MM.1S (cell line): ENCODE measurements around the gene CPLANE1.

Source experiments
- DNase-seq: peaks from one replicate; pipeline ENCODE4 v3.0.0-alpha.2; 2015
- H2AFZ ChIP-seq: fragments of 300-600 bp; sonication (generic); 2 replicates; pipeline ENCODE4 v1.6.0; 2016; ENCODE audit warnings: antibody characterized with exemption, low read length
- H3F3A ChIP-seq: fragments of 300-600 bp; sonication (generic); 2 replicates; pipeline ENCODE4 v1.6.1; 2016; ENCODE audit warnings: mild to moderate bottlenecking, antibody characterized with exemption, low read length, moderate library complexity, mixed read lengths; ENCODE audit not compliant: insufficient read depth
- H3K27ac ChIP-seq: fragments of 300-600 bp; sonication (generic); 2 replicates; pipeline ENCODE4 v1.5.1; 2016; ENCODE audit warnings: mild to moderate bottlenecking, low read length
- H3K27me3 ChIP-seq: fragments of 300-600 bp; sonication (generic); replicated peaks from 2 replicates; pipeline ENCODE4 v1.6.0; 2016; ENCODE audit warnings: low read length; ENCODE audit not compliant: insufficient read depth
- H3K36me3 ChIP-seq: fragments of 300-600 bp; sonication (generic); replicated peaks from 2 replicates; pipeline ENCODE4 v1.6.1; 2016; ENCODE audit warnings: mild to moderate bottlenecking, low read length, mixed read lengths; ENCODE audit not compliant: insufficient read depth
- H3K4me1 ChIP-seq: fragments of 300-600 bp; sonication (generic); 2 replicates; pipeline ENCODE4 v1.6.1; 2016; ENCODE audit warnings: low read length, mixed read lengths
- H3K4me2 ChIP-seq: fragments of 300-600 bp; sonication (generic); 2 replicates; pipeline ENCODE4 v1.6.0; 2016; ENCODE audit warnings: low read depth, low read length
- H3K4me3 ChIP-seq: fragments of 300-600 bp; sonication (generic); 2 replicates; pipeline ENCODE4 v1.5.1; 2016; ENCODE audit warnings: low read length, mixed read lengths
- H3K79me2 ChIP-seq: fragments of 300-600 bp; sonication (generic); 2 replicates; pipeline ENCODE4 v1.6.1; 2016; ENCODE audit warnings: mixed run types, low read length, mixed read lengths
- H3K9ac ChIP-seq: fragments of 300-600 bp; sonication (generic); 2 replicates; pipeline ENCODE4 v1.6.1; 2016; ENCODE audit warnings: low read length, mixed read lengths
- H3K9me2 ChIP-seq: fragments of 300-600 bp; sonication (generic); replicated peaks from 2 replicates; pipeline ENCODE4 v1.6.1; 2016; ENCODE audit warnings: mild to moderate bottlenecking, low read length, mixed read lengths; ENCODE audit not compliant: insufficient read depth
- H3K9me3 ChIP-seq: fragments of 300-600 bp; sonication (generic); replicated peaks from 2 replicates; pipeline ENCODE4 v1.6.1; 2016; ENCODE audit warnings: mild to moderate bottlenecking, low read length, mixed read lengths; ENCODE audit not compliant: insufficient read depth
- H4K20me1 ChIP-seq: fragments of 300-600 bp; sonication (generic); 2 replicates; pipeline ENCODE4 v1.6.1; 2016; ENCODE audit warnings: mild to moderate bottlenecking, low read length, moderate library complexity, mixed read lengths; ENCODE audit not compliant: insufficient read depth
- EZH2 ChIP-seq: fragments of 300-600 bp; sonication (generic); optimal IDR thresholded peaks from 2 replicates; pipeline ENCODE3; 2017; ENCODE audit warnings: low read depth, mild to moderate bottlenecking, antibody characterized with exemption, low read length, mixed read lengths
- EZH2phosphoT487 ChIP-seq: fragments of 300-600 bp; sonication (generic); IDR thresholded peaks from 2 replicates; pipeline ENCODE4 v1.6.1; 2018; ENCODE audit warnings: antibody characterized with exemption, low read length
- TF ChIP-seq, protein P1 (sequence below): fragments of 300-600 bp; sonication (generic); IDR thresholded peaks from 2 replicates; pipeline ENCODE4 v1.5.1; 2016; ENCODE audit warnings: antibody characterized with exemption, low read length, mixed read lengths

Gene CPLANE1

DNA sequence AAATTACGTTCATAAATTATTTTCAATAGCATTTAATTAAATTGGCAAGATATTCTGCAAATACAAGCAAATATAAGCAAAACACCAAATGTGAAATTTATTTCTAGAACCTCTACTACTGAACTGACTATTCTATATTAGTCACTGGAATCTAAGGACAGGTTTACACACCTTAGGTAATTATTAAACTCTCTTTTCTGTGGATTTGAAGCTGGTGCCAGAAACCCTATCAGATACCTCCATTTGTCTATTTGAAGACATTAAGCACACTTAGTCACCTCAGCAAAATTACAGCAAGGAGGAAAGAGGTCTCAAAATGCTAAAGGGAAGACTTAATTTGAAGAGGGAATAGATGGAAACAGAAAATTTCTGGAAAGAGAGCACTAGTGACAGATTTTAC, 83.4 kb downstream of the CPLANE1 start:
- no peaks in the 10 kb centered on the region for H3K9me2 ChIP-seq
- no peaks in the 10 kb centered on the region for H3F3A ChIP-seq
- H3K36me3 ChIP-seq = no peaks in the 10 kb centered on the region
- H3K9ac ChIP-seq = no peak overlapping the region
- TF ChIP-seq EZH2 (no peak), EZH2phosphoT487 (no peak)
- TF ChIP-seq, protein P1, sequence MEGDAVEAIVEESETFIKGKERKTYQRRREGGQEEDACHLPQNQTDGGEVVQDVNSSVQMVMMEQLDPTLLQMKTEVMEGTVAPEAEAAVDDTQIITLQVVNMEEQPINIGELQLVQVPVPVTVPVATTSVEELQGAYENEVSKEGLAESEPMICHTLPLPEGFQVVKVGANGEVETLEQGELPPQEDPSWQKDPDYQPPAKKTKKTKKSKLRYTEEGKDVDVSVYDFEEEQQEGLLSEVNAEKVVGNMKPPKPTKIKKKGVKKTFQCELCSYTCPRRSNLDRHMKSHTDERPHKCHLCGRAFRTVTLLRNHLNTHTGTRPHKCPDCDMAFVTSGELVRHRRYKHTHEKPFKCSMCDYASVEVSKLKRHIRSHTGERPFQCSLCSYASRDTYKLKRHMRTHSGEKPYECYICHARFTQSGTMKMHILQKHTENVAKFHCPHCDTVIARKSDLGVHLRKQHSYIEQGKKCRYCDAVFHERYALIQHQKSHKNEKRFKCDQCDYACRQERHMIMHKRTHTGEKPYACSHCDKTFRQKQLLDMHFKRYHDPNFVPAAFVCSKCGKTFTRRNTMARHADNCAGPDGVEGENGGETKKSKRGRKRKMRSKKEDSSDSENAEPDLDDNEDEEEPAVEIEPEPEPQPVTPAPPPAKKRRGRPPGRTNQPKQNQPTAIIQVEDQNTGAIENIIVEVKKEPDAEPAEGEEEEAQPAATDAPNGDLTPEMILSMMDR = no peak
- no peak for DNase-seq
- H3K4me2 ChIP-seq = no peak overlapping the region
- H3K4me1 ChIP-seq = no peaks in the 10 kb centered on the region
- no peaks in the 10 kb centered on the region for H3K79me2 ChIP-seq
- no peak overlapping the region for H2AFZ ChIP-seq
- no peak overlapping the region for H3K27ac ChIP-seq
- H3K27me3 ChIP-seq = no peaks in the 10 kb centered on the region
- no peaks in the 10 kb centered on the region for H4K20me1 ChIP-seq
- no peak overlapping the region for H3K4me3 ChIP-seq
- no peaks in the 10 kb centered on the region for H3K9me3 ChIP-seq

DNA sequence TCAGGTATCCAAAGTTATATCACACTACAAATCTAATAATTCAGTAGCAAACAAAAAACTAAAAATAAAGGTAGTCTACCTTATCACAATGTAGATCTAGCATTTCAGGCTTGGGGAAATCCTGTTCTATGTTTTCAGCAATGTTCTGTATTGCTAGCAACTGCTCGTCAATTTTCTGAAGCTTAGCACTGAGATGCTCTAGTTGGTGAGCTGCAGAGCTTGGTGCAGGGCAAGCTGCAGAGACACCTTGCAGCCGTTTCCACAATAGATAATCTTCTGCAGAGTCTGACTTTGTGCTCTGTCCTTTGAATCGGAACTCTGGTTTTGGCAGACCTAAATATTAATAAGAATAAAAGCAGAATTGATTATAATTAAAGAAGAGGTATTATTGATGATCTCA, 95.5 kb downstream of the CPLANE1 start:
- TF ChIP-seq, protein P1 = no peak
- TF ChIP-seq EZH2phosphoT487 = no peak
- no peak for TF ChIP-seq EZH2
- H4K20me1 ChIP-seq = no peaks in the 10 kb centered on the region
- H3K9me2 ChIP-seq = no peaks in the 10 kb centered on the region
- H3F3A ChIP-seq = no peaks in the 10 kb centered on the region
- no peak overlapping the region for H3K27ac ChIP-seq
- H3K4me1 ChIP-seq = no peaks in the 10 kb centered on the region
- H3K36me3 ChIP-seq = no peaks in the 10 kb centered on the region
- H3K27me3 ChIP-seq = no peaks in the 10 kb centered on the region
- H3K9me3 ChIP-seq = no peaks in the 10 kb centered on the region
- H3K79me2 ChIP-seq = no peaks in the 10 kb centered on the region
- no peak overlapping the region for H2AFZ ChIP-seq
- no peak overlapping the region for H3K4me3 ChIP-seq
- no peak overlapping the region for H3K4me2 ChIP-seq
- no peak for DNase-seq
- no peak overlapping the region for H3K9ac ChIP-seq

DNA sequence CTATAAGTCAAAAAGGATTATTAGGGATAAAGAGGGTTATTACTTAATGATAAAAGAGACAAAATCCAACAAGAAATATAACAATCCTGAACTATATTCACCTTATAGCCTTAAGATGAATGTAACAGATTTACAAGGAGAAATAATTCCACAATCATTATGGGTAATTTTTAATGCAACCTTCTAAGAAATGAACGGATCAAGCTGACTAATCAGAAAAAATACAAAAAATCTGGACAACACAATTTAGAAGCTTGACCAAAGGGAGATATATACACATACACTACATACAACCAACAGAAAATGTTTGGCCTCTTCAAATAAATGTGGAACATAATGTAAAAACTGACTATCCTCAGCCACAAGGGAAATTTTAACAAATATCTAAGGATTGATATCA, 102.3 kb downstream of the CPLANE1 start:
- Histone ChIP-seq H3K9ac (no peak overlapping the region), H3K79me2 (no peaks in the 10 kb centered on the region), H3K4me1 (no peaks in the 10 kb centered on the region), H4K20me1 (no peaks in the 10 kb centered on the region), H3K4me2 (no peak overlapping the region), H3F3A (no peaks in the 10 kb centered on the region), H3K9me3 (no peaks in the 10 kb centered on the region), H3K36me3 (no peaks in the 10 kb centered on the region), H2AFZ (no peak overlapping the region), H3K4me3 (no peak overlapping the region), H3K27me3 (no peaks in the 10 kb centered on the region), H3K27ac (no peak overlapping the region), H3K9me2 (no peaks in the 10 kb centered on the region)
- TF ChIP-seq, protein P1 = no peak
- TF ChIP-seq EZH2phosphoT487 (no peak), EZH2 (no peak)
- no peak for DNase-seq
